HL-60 (cell line): Measurements from ENCODE around the gene MYCBP2.

Experiments used
- POLR2AphosphoS5 ChIP-seq: IDR thresholded peaks from 2 replicates; pipeline ENCODE4 v1.6.1; 2012; ENCODE audit warnings: low read depth
- SPI1 ChIP-seq: IDR thresholded peaks from 2 replicates; pipeline ENCODE4 v1.6.1; 2012; ENCODE audit warnings: low read depth, mild to moderate bottlenecking, borderline replicate concordance
- TF ChIP-seq, protein P1 (sequence below): IDR thresholded peaks from one replicate; pipeline ENCODE4 v1.5.1; 2011; ENCODE audit warnings: low read length, control low read depth, inconsistent platforms; ENCODE audit not compliant: insufficient read depth
- TF ChIP-seq, protein P2 (sequence below): IDR thresholded peaks from 2 replicates; pipeline ENCODE4 v1.6.1; 2012; ENCODE audit warnings: low read depth; ENCODE audit not compliant: insufficient replicate concordance

DNA sequence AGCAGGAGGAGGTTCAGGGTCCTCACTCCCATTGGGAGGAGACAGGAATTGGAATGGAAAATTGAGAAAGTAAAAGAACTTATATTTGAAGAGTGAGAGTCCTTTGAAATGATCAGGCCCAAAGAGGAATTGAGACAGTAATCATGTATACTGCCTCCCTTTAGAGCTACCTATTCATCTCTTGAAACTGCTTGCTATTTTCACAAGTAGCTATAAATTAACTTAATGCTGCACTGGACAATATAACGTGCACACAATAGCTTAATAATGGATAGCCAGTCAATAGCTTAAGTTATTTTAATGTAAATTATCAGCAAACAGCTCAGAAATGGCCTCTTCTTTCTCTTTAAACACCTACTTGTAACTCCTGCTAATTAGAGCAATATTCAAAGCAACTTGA lies 46.6 kb upstream of the MYCBP2 start:
- TF ChIP-seq, protein P1, sequence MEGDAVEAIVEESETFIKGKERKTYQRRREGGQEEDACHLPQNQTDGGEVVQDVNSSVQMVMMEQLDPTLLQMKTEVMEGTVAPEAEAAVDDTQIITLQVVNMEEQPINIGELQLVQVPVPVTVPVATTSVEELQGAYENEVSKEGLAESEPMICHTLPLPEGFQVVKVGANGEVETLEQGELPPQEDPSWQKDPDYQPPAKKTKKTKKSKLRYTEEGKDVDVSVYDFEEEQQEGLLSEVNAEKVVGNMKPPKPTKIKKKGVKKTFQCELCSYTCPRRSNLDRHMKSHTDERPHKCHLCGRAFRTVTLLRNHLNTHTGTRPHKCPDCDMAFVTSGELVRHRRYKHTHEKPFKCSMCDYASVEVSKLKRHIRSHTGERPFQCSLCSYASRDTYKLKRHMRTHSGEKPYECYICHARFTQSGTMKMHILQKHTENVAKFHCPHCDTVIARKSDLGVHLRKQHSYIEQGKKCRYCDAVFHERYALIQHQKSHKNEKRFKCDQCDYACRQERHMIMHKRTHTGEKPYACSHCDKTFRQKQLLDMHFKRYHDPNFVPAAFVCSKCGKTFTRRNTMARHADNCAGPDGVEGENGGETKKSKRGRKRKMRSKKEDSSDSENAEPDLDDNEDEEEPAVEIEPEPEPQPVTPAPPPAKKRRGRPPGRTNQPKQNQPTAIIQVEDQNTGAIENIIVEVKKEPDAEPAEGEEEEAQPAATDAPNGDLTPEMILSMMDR, result no peak
- TF ChIP-seq POLR2AphosphoS5, result no peak
- TF ChIP-seq, protein P2, sequence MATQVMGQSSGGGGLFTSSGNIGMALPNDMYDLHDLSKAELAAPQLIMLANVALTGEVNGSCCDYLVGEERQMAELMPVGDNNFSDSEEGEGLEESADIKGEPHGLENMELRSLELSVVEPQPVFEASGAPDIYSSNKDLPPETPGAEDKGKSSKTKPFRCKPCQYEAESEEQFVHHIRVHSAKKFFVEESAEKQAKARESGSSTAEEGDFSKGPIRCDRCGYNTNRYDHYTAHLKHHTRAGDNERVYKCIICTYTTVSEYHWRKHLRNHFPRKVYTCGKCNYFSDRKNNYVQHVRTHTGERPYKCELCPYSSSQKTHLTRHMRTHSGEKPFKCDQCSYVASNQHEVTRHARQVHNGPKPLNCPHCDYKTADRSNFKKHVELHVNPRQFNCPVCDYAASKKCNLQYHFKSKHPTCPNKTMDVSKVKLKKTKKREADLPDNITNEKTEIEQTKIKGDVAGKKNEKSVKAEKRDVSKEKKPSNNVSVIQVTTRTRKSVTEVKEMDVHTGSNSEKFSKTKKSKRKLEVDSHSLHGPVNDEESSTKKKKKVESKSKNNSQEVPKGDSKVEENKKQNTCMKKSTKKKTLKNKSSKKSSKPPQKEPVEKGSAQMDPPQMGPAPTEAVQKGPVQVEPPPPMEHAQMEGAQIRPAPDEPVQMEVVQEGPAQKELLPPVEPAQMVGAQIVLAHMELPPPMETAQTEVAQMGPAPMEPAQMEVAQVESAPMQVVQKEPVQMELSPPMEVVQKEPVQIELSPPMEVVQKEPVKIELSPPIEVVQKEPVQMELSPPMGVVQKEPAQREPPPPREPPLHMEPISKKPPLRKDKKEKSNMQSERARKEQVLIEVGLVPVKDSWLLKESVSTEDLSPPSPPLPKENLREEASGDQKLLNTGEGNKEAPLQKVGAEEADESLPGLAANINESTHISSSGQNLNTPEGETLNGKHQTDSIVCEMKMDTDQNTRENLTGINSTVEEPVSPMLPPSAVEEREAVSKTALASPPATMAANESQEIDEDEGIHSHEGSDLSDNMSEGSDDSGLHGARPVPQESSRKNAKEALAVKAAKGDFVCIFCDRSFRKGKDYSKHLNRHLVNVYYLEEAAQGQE, result no peak
- TF ChIP-seq SPI1, result no peak
